ENCODE data around the gene ARL13B.
"Not testable (repeated sequence)": the region's sequence is repeated elsewhere in the genome, so short reads cannot be mapped to it uniquely, and the experiment has no call there.

DNA sequence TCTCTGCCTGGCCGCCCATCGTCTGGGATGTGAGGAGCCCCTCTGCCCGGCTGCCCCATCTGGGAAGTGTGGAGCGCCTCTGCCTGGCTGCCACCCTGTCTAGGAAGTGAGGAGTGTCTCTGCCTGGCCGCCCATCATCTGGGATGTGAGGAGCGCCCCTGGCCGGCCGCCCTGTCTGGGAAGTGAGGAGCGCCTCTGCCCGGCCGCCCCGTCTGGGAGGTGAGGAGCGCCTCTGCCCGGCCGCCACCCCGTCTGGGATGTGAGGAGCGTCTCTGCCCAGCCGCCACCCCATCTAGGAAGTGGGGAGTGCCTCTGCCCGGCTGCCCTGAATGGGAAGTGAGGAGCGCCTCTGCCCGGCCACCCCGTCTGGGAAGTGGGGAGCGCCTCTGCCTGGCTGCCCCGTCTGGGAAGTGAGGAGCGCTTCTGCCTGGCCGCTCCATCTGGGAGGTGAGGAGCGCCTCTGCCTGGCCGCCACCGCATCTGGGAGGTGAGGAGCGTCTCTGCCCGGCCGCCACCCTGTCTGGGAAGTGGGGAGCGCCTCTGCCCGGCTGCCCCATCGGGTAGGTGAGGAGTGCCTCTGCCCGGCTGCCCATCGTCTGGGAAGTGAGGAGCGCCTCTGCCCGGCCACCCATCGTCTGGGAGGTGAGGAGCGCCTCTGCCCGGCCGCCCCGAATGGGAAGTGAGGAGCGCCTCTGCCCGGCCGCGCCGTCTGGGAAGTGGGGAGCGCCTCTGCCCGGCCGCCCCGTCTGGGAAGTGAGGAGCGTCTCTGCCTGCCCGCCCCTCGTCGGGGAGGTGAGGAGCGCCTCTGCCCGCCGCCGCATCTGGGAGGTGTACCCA is 64.4 kb downstream of the ARL13B start:
- TF ChIP-seq ZNF274 (IDR thresholded peaks at IDR 0.05; ENCODE audit: low read depth, low read length); SUZ12 (IDR thresholded peaks at IDR 0.05; ENCODE audit: extremely low read depth, insufficient read depth, insufficient read length); YY1 (IDR thresholded peaks at IDR 0.05; ENCODE audit: insufficient read depth, insufficient read length): not testable (repeated sequence)
